Heart left ventricle (tissue), 13 donors: Measurements from ENCODE around the gene SHC3.

ENCODE experiments used
- POLR2A ChIP-seq, 2 donors: fragments of 450-650 bp; IDR thresholded peaks; one replicate each; pipeline ENCODE4 v1.6.1; 2017; ENCODE audit warnings: antibody characterized with exemption in 2 of 2, mild to moderate bottlenecking in 2 of 2, moderate library complexity in 2 of 2
- TF ChIP-seq, protein P1 (sequence below), 12 donors: fragments of 200-600 bp; sonication (generic) in 4 of 12; IDR thresholded peaks; one replicate each; pipeline versions ENCODE4 v1.5.0 to v1.8.0; 2018 to 2022; ENCODE audit warnings: antibody characterized with exemption in 12 of 12, mild to moderate bottlenecking in 5 of 12
- donor health status: ischemic (EF 13 %, LVEDD 7.1; RV severe dilation, severe dysfunction).
- donor health status: DM: no; HTN: yes; CAD: no.
- donor health status: DM: no; HTN: no; CAD: no.
- donor health status: ischemic (EF 25% LVEDD 6.9; RV normal size, moderate dysfunction).
- donor health status: ischemic (EF 25% LVEDD 5.7; RV mildly dilated, moderate dysfunction).
- donor health status: ischemic (EF 35%, LVEDD 5.7; RV mildly dilated, moderate dysfunction).
- donor health status: nonischemic (EF 11% LVEDD 7.7; RV severe dilation, severe dysfunction).
- donor health status: DM: yes; HTN: yes; CAD: no.
- donor health status: PGD.
- donor health status: ischemic (EF 29% LVEDD 5.4; RV normal size, mild dysfunction).
- donor health status: nonischemic (EF 23%, LVEDD 6.1; RV moderate dilation, normal function).

DNA sequence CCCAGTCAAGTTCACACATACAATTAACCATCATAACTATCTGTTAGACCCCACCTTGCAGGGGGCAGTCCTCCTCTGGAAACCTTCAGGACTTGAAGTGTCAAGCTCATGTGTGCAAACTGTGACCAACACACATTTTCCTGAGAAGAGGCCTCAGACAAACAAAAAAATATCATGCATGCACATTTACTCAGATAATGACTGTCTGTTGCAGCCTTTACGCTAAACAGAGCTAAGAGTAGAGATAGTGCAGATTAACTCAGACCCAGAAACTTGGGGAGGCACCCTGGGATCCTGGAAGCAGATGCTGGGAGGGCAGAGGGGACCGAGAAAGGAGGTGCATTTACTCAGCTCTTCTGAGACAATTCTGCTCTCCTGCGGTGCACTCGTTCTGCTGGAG is 191.0 kb downstream of the SHC3 start:
- TF ChIP-seq, protein P1, sequence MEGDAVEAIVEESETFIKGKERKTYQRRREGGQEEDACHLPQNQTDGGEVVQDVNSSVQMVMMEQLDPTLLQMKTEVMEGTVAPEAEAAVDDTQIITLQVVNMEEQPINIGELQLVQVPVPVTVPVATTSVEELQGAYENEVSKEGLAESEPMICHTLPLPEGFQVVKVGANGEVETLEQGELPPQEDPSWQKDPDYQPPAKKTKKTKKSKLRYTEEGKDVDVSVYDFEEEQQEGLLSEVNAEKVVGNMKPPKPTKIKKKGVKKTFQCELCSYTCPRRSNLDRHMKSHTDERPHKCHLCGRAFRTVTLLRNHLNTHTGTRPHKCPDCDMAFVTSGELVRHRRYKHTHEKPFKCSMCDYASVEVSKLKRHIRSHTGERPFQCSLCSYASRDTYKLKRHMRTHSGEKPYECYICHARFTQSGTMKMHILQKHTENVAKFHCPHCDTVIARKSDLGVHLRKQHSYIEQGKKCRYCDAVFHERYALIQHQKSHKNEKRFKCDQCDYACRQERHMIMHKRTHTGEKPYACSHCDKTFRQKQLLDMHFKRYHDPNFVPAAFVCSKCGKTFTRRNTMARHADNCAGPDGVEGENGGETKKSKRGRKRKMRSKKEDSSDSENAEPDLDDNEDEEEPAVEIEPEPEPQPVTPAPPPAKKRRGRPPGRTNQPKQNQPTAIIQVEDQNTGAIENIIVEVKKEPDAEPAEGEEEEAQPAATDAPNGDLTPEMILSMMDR (IDR thresholded peaks at IDR 0.05), result no peak
- TF ChIP-seq POLR2A (IDR thresholded peaks at IDR 0.05), result no peak
